ENCODE data around the gene SHANK3. TPM values are rescaled to one million over a fixed set of nuclear protein-coding genes. Genes with fewer than 3 reads are reported as not detected.

Gene SHANK3
- 0.89 and 1.2 TPM in 2 replicates for total RNA-seq

DNA sequence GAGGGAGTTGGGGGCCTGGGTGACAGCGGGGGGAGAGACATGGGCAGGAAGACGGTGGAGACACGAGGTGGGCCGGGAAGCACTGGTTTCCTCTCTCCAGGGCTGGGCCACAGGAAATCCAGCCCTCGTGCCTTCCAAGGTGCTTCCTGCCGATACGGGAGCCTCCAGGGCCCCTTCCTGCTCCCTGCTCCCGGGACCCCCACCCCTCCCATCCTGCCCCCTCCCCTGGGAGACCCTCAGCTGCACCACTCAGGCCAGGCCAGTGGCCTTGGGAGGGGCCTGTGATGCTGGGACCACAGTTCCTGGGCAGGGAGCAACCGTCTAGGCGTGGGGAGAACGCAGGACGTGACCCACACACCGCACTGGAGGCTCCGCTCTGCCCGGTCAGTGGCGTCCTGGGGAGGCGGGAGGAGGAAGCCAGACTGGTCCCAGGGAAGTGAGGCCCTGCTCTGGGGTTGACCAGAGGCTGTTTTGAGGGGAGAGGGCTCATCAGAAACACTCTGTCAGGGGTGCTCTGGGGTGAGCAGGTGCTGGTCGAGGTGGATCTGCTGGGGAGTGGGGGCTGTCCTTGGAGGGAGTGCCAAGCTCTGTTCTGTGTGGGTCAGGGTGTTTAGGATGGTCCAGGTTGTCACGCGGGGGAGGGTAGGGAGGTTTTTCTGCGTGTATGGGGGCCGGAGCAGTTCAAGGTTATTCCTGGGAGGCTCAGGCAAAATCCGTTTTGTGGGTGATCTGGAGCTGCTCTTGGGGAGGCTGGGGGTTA is at the start of gene SHANK3:
SHANK3 (plus strand) TSS at position 353 of the 760 bp plus-strand sequence.

DNA sequence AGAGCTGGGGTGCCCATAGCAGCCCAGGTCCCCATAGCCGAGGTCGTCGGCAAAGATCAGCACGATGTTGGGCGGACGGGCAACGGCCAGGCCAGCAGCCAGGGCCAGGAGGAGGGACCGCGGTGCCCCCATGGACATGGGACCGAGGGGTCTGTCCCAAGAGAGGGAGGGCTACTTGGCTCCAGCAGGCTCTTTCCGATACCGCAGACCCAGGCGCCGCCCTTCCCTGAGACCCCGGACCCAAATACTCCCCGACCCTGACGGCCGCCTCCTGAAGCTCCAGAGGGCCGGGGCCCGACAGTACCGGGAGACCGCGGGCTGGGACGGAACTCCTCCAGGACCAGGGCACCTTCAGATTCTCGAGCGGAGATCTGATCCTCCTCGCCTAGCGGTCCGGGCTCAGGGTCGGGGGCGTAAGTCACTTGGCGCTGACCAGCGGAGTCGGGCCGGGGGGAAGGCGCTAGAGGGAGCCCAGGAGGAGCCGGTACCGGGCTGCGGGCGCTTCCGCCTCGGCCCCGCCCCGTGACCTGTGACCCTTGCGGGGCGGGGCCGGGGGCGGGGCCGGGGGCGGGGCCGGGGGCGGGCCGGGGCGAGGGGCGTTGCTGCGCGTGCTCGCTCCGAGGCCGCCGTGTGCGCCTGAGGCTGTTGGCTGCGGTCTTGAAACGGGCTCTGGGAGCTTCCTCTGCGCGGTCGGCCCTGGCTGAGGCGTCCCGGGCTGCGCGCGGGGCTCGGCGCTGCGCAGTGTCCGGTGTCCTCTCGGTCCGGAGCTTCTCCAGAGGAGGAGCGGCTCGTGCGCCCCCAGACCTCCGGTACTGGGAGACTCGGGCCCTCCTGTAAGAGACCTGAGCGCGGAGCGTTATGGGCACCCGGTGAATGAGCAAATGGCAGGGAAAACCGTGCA is 44.7 kb upstream of the SHANK3 start, which contains the start of gene ARSA:
ARSA (minus strand) TSS at position 511 of the 901 bp plus-strand sequence; CDS start at position 138, 373 bp downstream.

Other genes with a start within 250 kb of the SHANK3 start
- 58.5 and 60.5 TPM in 2 replicates for gene SBF1, start 197.8 kb upstream of the SHANK3 start, total RNA-seq
- gene ADM2, start 191.3 kb upstream of the SHANK3 start, total RNA-seq = 6.9 and 20.2 TPM in 2 replicates
- not detected in 2 replicates for gene MIOX, start 186.0 kb upstream of the SHANK3 start, total RNA-seq
- gene LMF2, start 165.1 kb upstream of the SHANK3 start, total RNA-seq = 106 and 126 TPM in 2 replicates
- 62.6 and 65.2 TPM in 2 replicates for gene NCAPH2, start 164.6 kb upstream of the SHANK3 start, total RNA-seq
- gene SCO2, start 147.2 kb upstream of the SHANK3 start, total RNA-seq = 0.58 and 1.4 TPM in 2 replicates
- gene TYMP, start 142.8 kb upstream of the SHANK3 start, total RNA-seq = 29.1 and 40.1 TPM in 2 replicates
- gene KLHDC7B, start 126.9 kb upstream of the SHANK3 start, total RNA-seq = not detected in 2 replicates
- not detected in 2 replicates for gene SYCE3, start 109.9 kb upstream of the SHANK3 start, total RNA-seq
- gene CPT1B, start 94.4 kb upstream of the SHANK3 start, total RNA-seq = 0.18 TPM in 1 of 2 replicates, not detected in the other
- 20.2 and 30.6 TPM in 2 replicates for gene CHKB, start 90.0 kb upstream of the SHANK3 start, total RNA-seq
- under 0.01 TPM in 2 replicates for gene MAPK8IP2, start 72.0 kb upstream of the SHANK3 start, total RNA-seq
- 29.4 and 41.8 TPM in 2 replicates for gene ARSA, start 44.7 kb upstream of the SHANK3 start, total RNA-seq
- not detected in 2 replicates for gene ACR, start 65.4 kb downstream of the SHANK3 start, total RNA-seq
- 11.9 and 19.6 TPM in 2 replicates for gene RABL2B, start 110.8 kb downstream of the SHANK3 start, total RNA-seq

Data from myometrial cell (primary cell).